Loucy (cell line): ENCODE measurements around the gene KIF1C.

Experiments used
- H2AFZ ChIP-seq: fragments of 200-600 bp; sonication (generic); 2 replicates; pipeline ENCODE4 v1.6.0; 2016; ENCODE audit warnings: antibody characterized with exemption, mild to moderate bottlenecking, low read length, moderate library complexity
- H3F3A ChIP-seq: fragments of 200-600 bp; 2 replicates; pipeline ENCODE4 v1.6.0; 2016; ENCODE audit warnings: antibody characterized with exemption, low read depth, mild to moderate bottlenecking
- H3K27me3 ChIP-seq: fragments of 200-600 bp; sonication (generic); 2 replicates; pipeline ENCODE4 v1.6.1; 2014; ENCODE audit warnings: low read length, mild to moderate bottlenecking; ENCODE audit not compliant: insufficient read depth, poor library complexity, severe bottlenecking
- H3K36me3 ChIP-seq: fragments of 200-600 bp; sonication (generic); 2 replicates; pipeline ENCODE4 v1.6.1; 2016; ENCODE audit warnings: low read length; ENCODE audit not compliant: insufficient read depth
- H3K4me1 ChIP-seq: fragments of 200-600 bp; sonication (generic); 2 replicates; pipeline ENCODE4 v1.5.1; 2014; ENCODE audit warnings: low read length, mild to moderate bottlenecking; ENCODE audit not compliant: insufficient read depth, poor library complexity, severe bottlenecking
- H3K4me2 ChIP-seq: fragments of 200-600 bp; sonication (generic); 2 replicates; pipeline ENCODE4 v1.6.0; 2014; ENCODE audit warnings: antibody characterized with exemption, low read length, low read depth, mild to moderate bottlenecking; ENCODE audit not compliant: poor library complexity, severe bottlenecking
- H3K4me3 ChIP-seq: fragments of 200-600 bp; sonication (generic); 2 replicates; pipeline ENCODE4 v1.5.1; 2014; ENCODE audit warnings: low read length, mild to moderate bottlenecking, mixed read lengths; ENCODE audit not compliant: poor library complexity, severe bottlenecking
- H3K79me2 ChIP-seq: fragments of 200-600 bp; sonication (generic); 2 replicates; pipeline ENCODE4 v1.6.1; 2014; ENCODE audit warnings: low read length; ENCODE audit not compliant: insufficient read depth
- H3K9ac ChIP-seq: fragments of 200-600 bp; sonication (generic); 2 replicates; pipeline ENCODE4 v1.6.0; 2014; ENCODE audit warnings: mild to moderate bottlenecking, low read depth, low read length, moderate library complexity; ENCODE audit not compliant: poor library complexity, severe bottlenecking
- H3K9me2 ChIP-seq: fragments of 200-600 bp; sonication (generic); replicated peaks from 2 replicates; pipeline ENCODE4 v1.6.1; 2016; ENCODE audit warnings: low read depth, low read length, mixed read lengths
- H3K9me3 ChIP-seq: fragments of 200-600 bp; sonication (generic); 2 replicates; pipeline ENCODE4 v1.6.1; 2014; ENCODE audit warnings: mild to moderate bottlenecking, antibody characterized with exemption, low read length, low read depth; ENCODE audit not compliant: insufficient read depth
- H4K20me1 ChIP-seq: fragments of 200-600 bp; sonication (generic); 2 replicates; pipeline ENCODE4 v1.6.0; 2014; ENCODE audit warnings: antibody characterized with exemption, low read length, mild to moderate bottlenecking; ENCODE audit not compliant: insufficient read depth, poor library complexity, severe bottlenecking
- CTCF ChIP-seq: fragments of 200-600 bp; sonication (generic); conservative IDR thresholded peaks from 2 replicates; pipeline ENCODE4 v1.5.1; 2014; ENCODE audit warnings: mild to moderate bottlenecking, antibody characterized with exemption, low read length
- EZH2phosphoT487 ChIP-seq: fragments of 200-600 bp; IDR thresholded peaks from 2 replicates; pipeline ENCODE4 v1.6.1; 2018; ENCODE audit warnings: antibody characterized with exemption, mild to moderate bottlenecking, moderate library complexity, borderline replicate concordance

The KIF1C gene

GRCh38 chr17:5044630-5045029, 46.9 kb downstream of the KIF1C start:
- TF ChIP-seq CTCF (no peak), EZH2phosphoT487 (no peak)
- Histone ChIP-seq H3K4me2 (no peak overlapping the region), H3K79me2 (no peaks in the 10 kb centered on the region), H3F3A (no peaks in the 10 kb centered on the region), H3K4me1 (peaks cover 7% of the 10 kb centered on the region), H4K20me1 (no peaks in the 10 kb centered on the region), H3K4me3 (no peak overlapping the region), H3K27me3 (no peaks in the 10 kb centered on the region), H3K9me2 (no peaks in the 10 kb centered on the region), H3K9me3 (no peaks in the 10 kb centered on the region), H3K36me3 (no peaks in the 10 kb centered on the region), H3K9ac (no peak overlapping the region), H2AFZ (no peak overlapping the region)

- Histone ChIP-seq H3K9me2 (no peaks in the 10 kb centered on the region), H3K36me3 (no peaks in the 10 kb centered on the region), H4K20me1 (no peaks in the 10 kb centered on the region), H3K4me1 (peaks cover 7% of the 10 kb centered on the region), H3K4me2 (no peak overlapping the region), H3K9ac (no peak overlapping the region), H3K4me3 (no peak overlapping the region), H3K79me2 (no peaks in the 10 kb centered on the region), H3K27me3 (no peaks in the 10 kb centered on the region), H2AFZ (no peak overlapping the region), H3K9me3 (no peaks in the 10 kb centered on the region), H3F3A (no peaks in the 10 kb centered on the region)
- TF ChIP-seq EZH2phosphoT487: no peak
- no peak for TF ChIP-seq CTCF
Measured at GRCh38 chr17:5045496-5045895, 47.7 kb downstream of the KIF1C start.

GRCh38 chr17:5047446-5047845, 49.7 kb downstream of the KIF1C start:
- Histone ChIP-seq H3K4me2 (no peak overlapping the region), H3K4me3 (no peak overlapping the region), H3K4me1 (peaks cover under 1% of the 10 kb centered on the region), H4K20me1 (no peaks in the 10 kb centered on the region), H3K79me2 (no peaks in the 10 kb centered on the region), H3K9me3 (no peaks in the 10 kb centered on the region), H3K9me2 (no peaks in the 10 kb centered on the region), H2AFZ (no peak overlapping the region), H3K27me3 (no peaks in the 10 kb centered on the region), H3F3A (no peaks in the 10 kb centered on the region), H3K36me3 (no peaks in the 10 kb centered on the region), H3K9ac (no peak overlapping the region)
- TF ChIP-seq EZH2phosphoT487 (no peak), CTCF (no peak)
